LNCAP (cell line): Measurements from ENCODE around the gene ZNF724.

Source experiments
- CTCF ChIP-seq: fragments of 450-650 bp; IDR thresholded peaks from 2 replicates; pipeline ENCODE4 v1.5.1; 2017; ENCODE audit warnings: mild to moderate bottlenecking

The ZNF724 gene

GRCh38 chr19:23249911-23250649, at the start of gene ZNF724:
Gene ZNF724, minus strand, starts transcription at chr19:23250394. Its CDS starts 152 bp downstream, at chr19:23250242.
- no peak for TF ChIP-seq CTCF

- TF ChIP-seq CTCF: no peak
Observed at GRCh38 chr19:23294141-23294540, 43.9 kb upstream of the ZNF724 start.

GRCh38 chr19:23287620-23288019, 37.4 kb upstream of the ZNF724 start:
- no peak for TF ChIP-seq CTCF

- TF ChIP-seq CTCF: 0 out of 2 replicates have a peak, but pooled peaks have one; percentile 21
Observed at GRCh38 chr19:23286477-23286876, 36.3 kb upstream of the ZNF724 start.

- no peak for TF ChIP-seq CTCF
Observed at GRCh38 chr19:23285948-23286347, 35.8 kb upstream of the ZNF724 start.

- TF ChIP-seq CTCF: peak; percentile 51
Observed at GRCh38 chr19:23283925-23284324, 33.7 kb upstream of the ZNF724 start.

GRCh38 chr19:23281663-23282276, 31.6 kb upstream of the ZNF724 start:
- no peak for TF ChIP-seq CTCF
